HEK293 (cell line): ENCODE data around the gene MSANTD3.

Experiments
- CTCF ChIA-PET: fragments of 350-600 bp; formaldehyde crosslinking; extraction: SDS; loops from one replicate; lab custom pipeline; 2021; ENCODE audit warnings: antibody characterized with exemption; lab: Yijun Ruan, JAX
- POLR2A ChIA-PET: fragments of 300-600 bp; formaldehyde crosslinking; extraction: SDS; loops from one replicate; lab custom pipeline; 2020; ENCODE audit warnings: antibody characterized with exemption, inconsistent platforms; lab: Yijun Ruan, JAX
- H3K27ac ChIP-seq: fragments of 200-500 bp; sonication (Bioruptor generic); 2 replicates; pipeline ENCODE4 v1.5.1; 2014; ENCODE audit warnings: low read depth, low read length, control low read depth, inconsistent platforms; ENCODE audit errors: extremely low read depth
- H3K36me3 ChIP-seq, 2 experiments: fragments of 200-500 bp in 1 of 2; sonication (Bioruptor generic) in 1 of 2; 1 replicate in 1 of 2; 2 replicates in 1 of 2; pipeline ENCODE4 v1.5.1; 2014 to 2017; ENCODE audit warnings: inconsistent platforms in 2 of 2, low read length in 2 of 2; ENCODE audit not compliant: control insufficient read depth in 2 of 2, insufficient read depth in 1 of 2
- H3K4me1 ChIP-seq: fragments of 200-500 bp; sonication (Bioruptor generic); 2 replicates; pipeline ENCODE4 v1.5.1; 2014; ENCODE audit warnings: mild to moderate bottlenecking, low read length, inconsistent platforms; ENCODE audit not compliant: control insufficient read depth, insufficient read depth
- H3K4me3 ChIP-seq: 2 replicates; pipeline ENCODE4 v1.5.1; 2011; ENCODE audit warnings: low read depth, mild to moderate bottlenecking, control low read depth, low read length, moderate library complexity
- H3K9me3 ChIP-seq: fragments of 200-500 bp; sonication (Bioruptor generic); 2 replicates; pipeline ENCODE4 v1.5.1; 2014; ENCODE audit warnings: low read depth, low read length, inconsistent platforms; ENCODE audit not compliant: control insufficient read depth, insufficient read depth
- KLF8 ChIP-seq: fragments of 450-650 bp; formaldehyde crosslinking; IDR thresholded peaks from 2 replicates; pipeline ENCODE4 v1.5.1; 2016; ENCODE audit warnings: missing biosample characterization, missing genetic modification characterization
- MYNN ChIP-seq: fragments of 450-650 bp; formaldehyde crosslinking; IDR thresholded peaks from 2 replicates; pipeline ENCODE4 v1.5.1; 2016; ENCODE audit warnings: missing biosample characterization, missing genetic modification characterization, borderline replicate concordance
- PRDM4 ChIP-seq: fragments of 450-650 bp; formaldehyde crosslinking; IDR thresholded peaks from 2 replicates; pipeline ENCODE4 v1.5.1; 2017; ENCODE audit warnings: missing biosample characterization, missing genetic modification characterization
- SP3 ChIP-seq: fragments of 450-650 bp; formaldehyde crosslinking; IDR thresholded peaks from 2 replicates; pipeline ENCODE4 v1.5.1; 2016; ENCODE audit warnings: missing biosample characterization, missing genetic modification characterization
- ZBTB6 ChIP-seq: fragments of 450-650 bp; formaldehyde crosslinking; IDR thresholded peaks from 2 replicates; pipeline ENCODE4 v1.5.1; 2017; ENCODE audit warnings: missing biosample characterization, missing genetic modification characterization
- ZNF132 ChIP-seq: fragments of 450-650 bp; formaldehyde crosslinking; IDR thresholded peaks from 2 replicates; pipeline ENCODE4 v1.5.1; 2017; ENCODE audit warnings: missing biosample characterization, missing genetic modification characterization, borderline replicate concordance
- ZNF223 ChIP-seq: fragments of 450-650 bp; formaldehyde crosslinking; IDR thresholded peaks from 2 replicates; pipeline ENCODE4 v1.5.1; 2016; ENCODE audit warnings: missing biosample characterization, missing genetic modification characterization
- ZNF501 ChIP-seq: fragments of 450-650 bp; formaldehyde crosslinking; IDR thresholded peaks from 2 replicates; pipeline ENCODE4 v1.5.1; 2016; ENCODE audit warnings: missing biosample characterization, missing genetic modification characterization
- ZNF585B ChIP-seq: fragments of 450-650 bp; formaldehyde crosslinking; IDR thresholded peaks from 2 replicates; pipeline ENCODE4 v1.5.1; 2016; ENCODE audit warnings: missing biosample characterization, missing genetic modification characterization
- ZNF610 ChIP-seq: fragments of 450-650 bp; formaldehyde crosslinking; IDR thresholded peaks from 2 replicates; pipeline ENCODE4 v1.5.1; 2016; ENCODE audit warnings: missing biosample characterization, missing genetic modification characterization, borderline replicate concordance
- ZNF623 ChIP-seq: fragments of 450-650 bp; formaldehyde crosslinking; IDR thresholded peaks from 2 replicates; pipeline ENCODE4 v1.5.1; 2016; ENCODE audit warnings: missing biosample characterization, missing genetic modification characterization
- ZNF658 ChIP-seq: fragments of 450-650 bp; formaldehyde crosslinking; IDR thresholded peaks from 2 replicates; pipeline ENCODE4; 2016; ENCODE audit warnings: missing biosample characterization, missing genetic modification characterization
- ZNF664 ChIP-seq: fragments of 450-650 bp; formaldehyde crosslinking; IDR thresholded peaks from 2 replicates; pipeline ENCODE4 v1.5.1; 2016; ENCODE audit warnings: missing biosample characterization, missing genetic modification characterization
- ZNF776 ChIP-seq: fragments of 450-650 bp; formaldehyde crosslinking; IDR thresholded peaks from 2 replicates; pipeline ENCODE4 v1.5.0; 2017; ENCODE audit warnings: missing biosample characterization, missing genetic modification characterization, borderline replicate concordance
- ZNF785 ChIP-seq: fragments of 450-650 bp; formaldehyde crosslinking; IDR thresholded peaks from 2 replicates; pipeline ENCODE4 v1.5.1; 2016; ENCODE audit warnings: missing biosample characterization, missing genetic modification characterization
- ZSCAN23 ChIP-seq: fragments of 450-650 bp; formaldehyde crosslinking; IDR thresholded peaks from 2 replicates; pipeline ENCODE4 v1.5.1; 2016; ENCODE audit warnings: missing biosample characterization, missing genetic modification characterization
- TF ChIP-seq, protein P1 (sequence below): fragments of 450-650 bp; formaldehyde crosslinking; conservative IDR thresholded peaks from 2 replicates; pipeline ENCODE4 v1.5.1; 2016; ENCODE audit warnings: low read depth, missing biosample characterization, missing genetic modification characterization
- TF ChIP-seq, protein P2 (sequence below): fragments of 450-650 bp; formaldehyde crosslinking; IDR thresholded peaks from 2 replicates; pipeline ENCODE4 v1.5.1; 2016; ENCODE audit warnings: missing biosample characterization, missing genetic modification characterization
- TF ChIP-seq, protein P3 (sequence below): fragments of 450-650 bp; formaldehyde crosslinking; IDR thresholded peaks from 2 replicates; pipeline ENCODE4 v1.5.1; 2016; ENCODE audit warnings: missing biosample characterization, missing genetic modification characterization

Gene MSANTD3

DNA sequence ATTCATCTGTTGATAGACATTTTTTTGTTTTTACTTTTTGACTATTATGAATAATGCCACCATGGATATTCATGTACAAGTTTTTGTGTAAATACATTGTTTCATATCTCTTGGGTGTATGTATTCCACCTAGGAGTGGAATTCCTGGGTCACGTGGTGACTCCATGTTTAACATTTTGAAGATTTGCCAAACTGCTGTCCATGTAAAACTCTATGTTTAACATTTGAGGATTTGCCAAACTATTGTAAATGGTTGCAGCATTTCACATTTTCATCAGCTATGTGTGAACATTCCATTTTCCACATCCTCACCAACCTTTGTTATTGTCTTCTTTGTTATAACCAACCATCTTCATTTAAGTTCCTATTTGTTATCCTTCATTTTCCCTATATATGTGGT, 58.3 kb downstream of the MSANTD3 start (continued):
- TF ChIP-seq, protein P1, sequence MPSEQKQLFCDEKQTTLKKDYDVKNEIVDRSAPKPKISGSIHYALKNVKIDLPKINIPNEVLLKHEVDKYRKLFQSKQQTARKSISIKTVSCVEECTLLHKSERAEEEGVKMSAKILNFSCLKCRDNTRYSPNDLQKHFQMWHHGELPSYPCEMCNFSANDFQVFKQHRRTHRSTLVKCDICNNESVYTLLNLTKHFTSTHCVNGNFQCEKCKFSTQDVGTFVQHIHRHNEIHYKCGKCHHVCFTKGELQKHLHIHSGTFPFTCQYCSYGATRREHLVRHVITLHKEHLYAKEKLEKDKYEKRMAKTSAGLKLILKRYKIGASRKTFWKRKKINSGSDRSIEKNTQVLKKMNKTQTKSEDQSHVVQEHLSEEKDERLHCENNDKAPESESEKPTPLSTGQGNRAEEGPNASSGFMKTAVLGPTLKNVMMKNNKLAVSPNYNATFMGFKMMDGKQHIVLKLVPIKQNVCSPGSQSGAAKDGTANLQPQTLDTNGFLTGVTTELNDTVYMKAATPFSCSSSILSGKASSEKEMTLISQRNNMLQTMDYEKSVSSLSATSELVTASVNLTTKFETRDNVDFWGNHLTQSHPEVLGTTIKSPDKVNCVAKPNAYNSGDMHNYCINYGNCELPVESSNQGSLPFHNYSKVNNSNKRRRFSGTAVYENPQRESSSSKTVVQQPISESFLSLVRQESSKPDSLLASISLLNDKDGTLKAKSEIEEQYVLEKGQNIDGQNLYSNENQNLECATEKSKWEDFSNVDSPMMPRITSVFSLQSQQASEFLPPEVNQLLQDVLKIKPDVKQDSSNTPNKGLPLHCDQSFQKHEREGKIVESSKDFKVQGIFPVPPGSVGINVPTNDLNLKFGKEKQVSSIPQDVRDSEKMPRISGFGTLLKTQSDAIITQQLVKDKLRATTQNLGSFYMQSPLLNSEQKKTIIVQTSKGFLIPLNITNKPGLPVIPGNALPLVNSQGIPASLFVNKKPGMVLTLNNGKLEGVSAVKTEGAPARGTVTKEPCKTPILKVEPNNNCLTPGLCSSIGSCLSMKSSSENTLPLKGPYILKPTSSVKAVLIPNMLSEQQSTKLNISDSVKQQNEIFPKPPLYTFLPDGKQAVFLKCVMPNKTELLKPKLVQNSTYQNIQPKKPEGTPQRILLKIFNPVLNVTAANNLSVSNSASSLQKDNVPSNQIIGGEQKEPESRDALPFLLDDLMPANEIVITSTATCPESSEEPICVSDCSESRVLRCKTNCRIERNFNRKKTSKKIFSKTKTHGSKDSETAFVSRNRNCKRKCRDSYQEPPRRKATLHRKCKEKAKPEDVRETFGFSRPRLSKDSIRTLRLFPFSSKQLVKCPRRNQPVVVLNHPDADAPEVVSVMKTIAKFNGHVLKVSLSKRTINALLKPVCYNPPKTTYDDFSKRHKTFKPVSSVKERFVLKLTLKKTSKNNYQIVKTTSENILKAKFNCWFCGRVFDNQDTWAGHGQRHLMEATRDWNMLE: no peak
- TF ChIP-seq, protein P2, sequence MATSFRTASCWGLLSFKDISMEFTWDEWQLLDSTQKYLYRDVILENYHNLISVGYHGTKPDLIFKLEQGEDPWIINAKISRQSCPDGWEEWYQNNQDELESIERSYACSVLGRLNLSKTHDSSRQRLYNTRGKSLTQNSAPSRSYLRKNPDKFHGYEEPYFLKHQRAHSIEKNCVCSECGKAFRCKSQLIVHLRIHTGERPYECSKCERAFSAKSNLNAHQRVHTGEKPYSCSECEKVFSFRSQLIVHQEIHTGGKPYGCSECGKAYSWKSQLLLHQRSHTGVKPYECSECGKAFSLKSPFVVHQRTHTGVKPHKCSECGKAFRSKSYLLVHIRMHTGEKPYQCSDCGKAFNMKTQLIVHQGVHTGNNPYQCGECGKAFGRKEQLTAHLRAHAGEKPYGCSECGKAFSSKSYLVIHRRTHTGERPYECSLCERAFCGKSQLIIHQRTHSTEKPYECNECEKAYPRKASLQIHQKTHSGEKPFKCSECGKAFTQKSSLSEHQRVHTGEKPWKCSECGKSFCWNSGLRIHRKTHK: no peak

DNA sequence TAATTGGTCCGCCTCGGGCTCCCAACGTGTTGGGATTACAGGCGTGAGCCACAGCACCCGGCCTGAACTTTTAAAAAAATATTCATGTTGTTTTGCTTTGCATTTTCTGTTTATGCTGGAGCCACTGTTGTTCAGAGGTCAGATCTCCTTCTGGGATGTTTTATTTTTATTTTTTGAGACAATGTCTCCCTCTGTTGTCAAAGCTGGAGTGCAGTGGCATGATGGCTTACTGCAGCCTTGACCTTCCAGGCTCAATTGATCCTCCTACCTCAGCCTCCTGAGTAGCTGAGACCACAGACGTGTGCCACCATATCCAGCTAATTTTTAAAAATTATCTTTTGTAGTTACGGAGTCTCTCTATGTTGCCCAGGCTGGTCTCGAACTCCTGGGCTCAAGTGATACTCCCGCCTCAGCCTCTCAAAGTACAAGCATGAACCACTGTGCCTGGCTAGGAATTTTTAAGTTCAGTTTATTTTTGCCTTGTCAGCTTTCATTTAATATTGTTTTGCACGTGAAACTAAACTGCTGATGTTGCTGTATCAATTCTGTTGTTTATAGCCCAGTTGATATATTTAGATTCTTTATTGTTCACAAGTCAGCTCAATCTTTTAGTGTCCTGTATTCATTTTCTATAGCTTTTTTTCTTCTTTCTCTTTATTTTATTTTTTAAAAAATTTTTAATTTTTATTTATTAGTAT, 59.7 kb downstream of the MSANTD3 start:
- ChIA-PET POLR2A (no interaction called here), CTCF (interaction anchor here (0.7 to 1.6 kb wide), 3 partner anchors 19 to 109 kb away, joined by 3 to 6 read pairs (median 5); no protein-coding TSS in a partner anchor)
- H3K4me3 ChIP-seq: no peak overlapping the region
- H3K27ac ChIP-seq: no peak overlapping the region
- H3K4me1 ChIP-seq: no peaks in the 10 kb centered on the region
- TF ChIP-seq MYNN (tag by site-specific recombination) (no peak), ZBTB6 (no peak), PRDM4 (tag by site-specific recombination) (no peak), ZNF132 (tag by site-specific recombination) (no peak), ZNF501 (tag by site-specific recombination) (no peak), ZNF223 (no peak), ZNF664 (tag by site-specific recombination) (no peak), ZNF776 (tag by site-specific recombination) (no peak), SP3 (tag by site-specific recombination) (no peak), ZSCAN23 (tag by site-specific recombination) (no peak), ZNF610 (tag by site-specific recombination) (no peak), ZNF623 (tag by site-specific recombination) (no peak), ZNF585B (tag by site-specific recombination) (no peak), KLF8 (no peak), ZNF658 (tag by site-specific recombination) (no peak), ZNF785 (tag by site-specific recombination) (no peak)
- TF ChIP-seq, protein P3, sequence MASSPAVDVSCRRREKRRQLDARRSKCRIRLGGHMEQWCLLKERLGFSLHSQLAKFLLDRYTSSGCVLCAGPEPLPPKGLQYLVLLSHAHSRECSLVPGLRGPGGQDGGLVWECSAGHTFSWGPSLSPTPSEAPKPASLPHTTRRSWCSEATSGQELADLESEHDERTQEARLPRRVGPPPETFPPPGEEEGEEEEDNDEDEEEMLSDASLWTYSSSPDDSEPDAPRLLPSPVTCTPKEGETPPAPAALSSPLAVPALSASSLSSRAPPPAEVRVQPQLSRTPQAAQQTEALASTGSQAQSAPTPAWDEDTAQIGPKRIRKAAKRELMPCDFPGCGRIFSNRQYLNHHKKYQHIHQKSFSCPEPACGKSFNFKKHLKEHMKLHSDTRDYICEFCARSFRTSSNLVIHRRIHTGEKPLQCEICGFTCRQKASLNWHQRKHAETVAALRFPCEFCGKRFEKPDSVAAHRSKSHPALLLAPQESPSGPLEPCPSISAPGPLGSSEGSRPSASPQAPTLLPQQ (tag by site-specific recombination): no peak
- TF ChIP-seq, protein P1: no peak
- no peaks in the 10 kb centered on the region for H3K9me3 ChIP-seq
- H3K36me3 ChIP-seq: no peaks in the 10 kb centered on the region
